HEK293 (cell line): Measurements from ENCODE around the gene SCAMP3.

Experiments used
- CTCF ChIA-PET: fragments of 350-600 bp; formaldehyde crosslinking; extraction: SDS; loops from one replicate; lab custom pipeline; 2021; ENCODE audit warnings: antibody characterized with exemption; lab: Yijun Ruan, JAX
- POLR2A ChIA-PET: fragments of 300-600 bp; formaldehyde crosslinking; extraction: SDS; loops from one replicate; lab custom pipeline; 2020; ENCODE audit warnings: antibody characterized with exemption, inconsistent platforms; lab: Yijun Ruan, JAX
- H3K27ac ChIP-seq: fragments of 200-500 bp; sonication (Bioruptor generic); 2 replicates; pipeline ENCODE4 v1.5.1; 2014; ENCODE audit warnings: low read depth, low read length, control low read depth, inconsistent platforms; ENCODE audit errors: extremely low read depth
- H3K36me3 ChIP-seq, 2 experiments: fragments of 200-500 bp in 1 of 2; sonication (Bioruptor generic) in 1 of 2; 1 replicate in 1 of 2; 2 replicates in 1 of 2; pipeline ENCODE4 v1.5.1; 2014 to 2017; ENCODE audit warnings: inconsistent platforms in 2 of 2, low read length in 2 of 2; ENCODE audit not compliant: control insufficient read depth in 2 of 2, insufficient read depth in 1 of 2
- H3K4me1 ChIP-seq: fragments of 200-500 bp; sonication (Bioruptor generic); 2 replicates; pipeline ENCODE4 v1.5.1; 2014; ENCODE audit warnings: mild to moderate bottlenecking, low read length, inconsistent platforms; ENCODE audit not compliant: control insufficient read depth, insufficient read depth
- H3K4me3 ChIP-seq: 2 replicates; pipeline ENCODE4 v1.5.1; 2011; ENCODE audit warnings: low read depth, mild to moderate bottlenecking, control low read depth, low read length, moderate library complexity
- H3K9me3 ChIP-seq: fragments of 200-500 bp; sonication (Bioruptor generic); 2 replicates; pipeline ENCODE4 v1.5.1; 2014; ENCODE audit warnings: low read depth, low read length, inconsistent platforms; ENCODE audit not compliant: control insufficient read depth, insufficient read depth
- BCL11A ChIP-seq: fragments of 450-650 bp; formaldehyde crosslinking; IDR thresholded peaks from 2 replicates; pipeline ENCODE4 v1.5.1; 2016; ENCODE audit warnings: low read depth, missing biosample characterization, missing genetic modification characterization
- GFI1B ChIP-seq: fragments of 450-650 bp; formaldehyde crosslinking; IDR thresholded peaks from 2 replicates; pipeline ENCODE4 v1.5.1; 2016; ENCODE audit warnings: missing biosample characterization, missing genetic modification characterization
- HOXC10 ChIP-seq: sonication (generic); formaldehyde crosslinking; IDR thresholded peaks from 2 replicates; pipeline ENCODE4 v1.8.1; 2023; ENCODE audit warnings: mild to moderate bottlenecking, missing genetic modification reagents
- HOXD13 ChIP-seq: sonication (generic); formaldehyde crosslinking; IDR thresholded peaks from 2 replicates; pipeline ENCODE4 v1.8.0; 2022; ENCODE audit warnings: missing genetic modification reagents, borderline replicate concordance
- KLF1 ChIP-seq: fragments of 450-650 bp; formaldehyde crosslinking; IDR thresholded peaks from 2 replicates; pipeline ENCODE4 v1.5.1; 2016; ENCODE audit warnings: missing biosample characterization, missing genetic modification characterization
- YY2 ChIP-seq: fragments of 450-650 bp; formaldehyde crosslinking; IDR thresholded peaks from 2 replicates; pipeline ENCODE4 v1.5.1; 2016; ENCODE audit warnings: missing biosample characterization, missing genetic modification characterization
- ZBTB17 ChIP-seq: fragments of 450-650 bp; formaldehyde crosslinking; IDR thresholded peaks from 2 replicates; pipeline ENCODE4 v1.5.1; 2016; ENCODE audit warnings: missing biosample characterization, missing genetic modification characterization
- ZNF146 ChIP-seq: fragments of 450-650 bp; formaldehyde crosslinking; IDR thresholded peaks from 2 replicates; pipeline ENCODE4 v1.5.1; 2016; ENCODE audit warnings: missing biosample characterization, missing genetic modification characterization
- ZNF157 ChIP-seq: fragments of 450-650 bp; formaldehyde crosslinking; IDR thresholded peaks from 2 replicates; pipeline ENCODE4 v1.5.1; 2016; ENCODE audit warnings: missing biosample characterization, missing genetic modification characterization
- ZNF221 ChIP-seq: fragments of 450-650 bp; formaldehyde crosslinking; IDR thresholded peaks from 2 replicates; pipeline ENCODE4 v1.5.1; 2017; ENCODE audit warnings: missing biosample characterization, missing genetic modification characterization, borderline replicate concordance
- ZNF248 ChIP-seq: fragments of 450-650 bp; formaldehyde crosslinking; IDR thresholded peaks from 2 replicates; pipeline ENCODE4 v1.5.1; 2017; ENCODE audit warnings: missing biosample characterization, missing genetic modification characterization
- ZNF335 ChIP-seq: fragments of 450-650 bp; formaldehyde crosslinking; conservative IDR thresholded peaks from 2 replicates; pipeline ENCODE4 v1.5.1; 2016; ENCODE audit warnings: missing biosample characterization, missing genetic modification characterization
- ZNF544 ChIP-seq: fragments of 450-650 bp; formaldehyde crosslinking; IDR thresholded peaks from 2 replicates; pipeline ENCODE4 v1.5.0; 2017; ENCODE audit warnings: missing biosample characterization, missing genetic modification characterization
- ZNF560 ChIP-seq: fragments of 450-650 bp; formaldehyde crosslinking; IDR thresholded peaks from 2 replicates; pipeline ENCODE4 v1.5.1; 2017; ENCODE audit warnings: missing biosample characterization, missing genetic modification characterization, borderline replicate concordance
- ZNF561 ChIP-seq: fragments of 450-650 bp; IDR thresholded peaks from 2 replicates; pipeline ENCODE4 v1.5.1; 2018; ENCODE audit warnings: missing biosample characterization, missing genetic modification characterization, borderline replicate concordance
- ZNF621 ChIP-seq: fragments of 450-650 bp; formaldehyde crosslinking; IDR thresholded peaks from 2 replicates; pipeline ENCODE4 v1.5.1; 2017; ENCODE audit warnings: missing biosample characterization, missing genetic modification characterization
- ZNF660 ChIP-seq: fragments of 450-650 bp; IDR thresholded peaks from 2 replicates; pipeline ENCODE4 v1.5.1; 2018; ENCODE audit warnings: missing biosample characterization, mild to moderate bottlenecking, missing genetic modification characterization
- ZNF664 ChIP-seq: fragments of 450-650 bp; formaldehyde crosslinking; IDR thresholded peaks from 2 replicates; pipeline ENCODE4 v1.5.1; 2016; ENCODE audit warnings: missing biosample characterization, missing genetic modification characterization
- ZNF768 ChIP-seq: fragments of 450-650 bp; formaldehyde crosslinking; IDR thresholded peaks from 2 replicates; pipeline ENCODE4 v1.5.1; 2018; ENCODE audit warnings: missing biosample characterization, mild to moderate bottlenecking, missing genetic modification characterization
- ZSCAN16 ChIP-seq: fragments of 450-650 bp; formaldehyde crosslinking; IDR thresholded peaks from 2 replicates; pipeline ENCODE4 v1.5.1; 2016; ENCODE audit warnings: missing biosample characterization, missing genetic modification characterization
- TF ChIP-seq, protein P1 (sequence below): fragments of 450-650 bp; formaldehyde crosslinking; IDR thresholded peaks from 2 replicates; pipeline ENCODE4 v1.5.1; 2016; ENCODE audit warnings: missing biosample characterization, missing genetic modification characterization
- TF ChIP-seq, protein P2 (sequence below): fragments of 450-650 bp; formaldehyde crosslinking; optimal IDR thresholded peaks from 2 replicates; pipeline ENCODE3; 2016; ENCODE audit warnings: missing biosample characterization, mild to moderate bottlenecking, missing genetic modification characterization
- TF ChIP-seq, protein P3 (sequence below): fragments of 450-650 bp; formaldehyde crosslinking; conservative IDR thresholded peaks from 2 replicates; pipeline ENCODE4 v1.5.1; 2016; ENCODE audit warnings: low read depth, missing biosample characterization, missing genetic modification characterization

Gene SCAMP3

DNA sequence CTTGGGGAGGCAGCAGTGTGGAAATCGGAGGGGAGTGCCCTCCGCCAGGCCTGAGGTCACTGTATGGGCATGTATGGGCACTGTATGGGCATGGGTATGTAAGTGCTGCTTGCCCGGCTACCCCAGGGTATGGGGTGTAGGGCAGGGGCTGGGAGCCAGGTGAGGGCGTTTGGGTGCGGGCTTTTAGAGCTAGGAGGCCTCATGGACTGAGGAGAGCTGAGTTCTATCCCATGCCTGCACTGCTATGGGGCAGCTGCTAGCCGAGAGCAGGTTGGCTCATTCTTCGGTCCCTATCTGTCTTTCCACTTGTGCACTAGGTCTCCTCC, 33.7 kb upstream of the SCAMP3 start (continued):
- TF ChIP-seq ZNF660 (tag by site-specific recombination) (no peak), HOXC10 (CRISPR knock-in tag) (no peak), ZNF561 (no peak), ZNF157 (tag by site-specific recombination) (no peak), ZNF768 (no peak)
- TF ChIP-seq, protein P1, sequence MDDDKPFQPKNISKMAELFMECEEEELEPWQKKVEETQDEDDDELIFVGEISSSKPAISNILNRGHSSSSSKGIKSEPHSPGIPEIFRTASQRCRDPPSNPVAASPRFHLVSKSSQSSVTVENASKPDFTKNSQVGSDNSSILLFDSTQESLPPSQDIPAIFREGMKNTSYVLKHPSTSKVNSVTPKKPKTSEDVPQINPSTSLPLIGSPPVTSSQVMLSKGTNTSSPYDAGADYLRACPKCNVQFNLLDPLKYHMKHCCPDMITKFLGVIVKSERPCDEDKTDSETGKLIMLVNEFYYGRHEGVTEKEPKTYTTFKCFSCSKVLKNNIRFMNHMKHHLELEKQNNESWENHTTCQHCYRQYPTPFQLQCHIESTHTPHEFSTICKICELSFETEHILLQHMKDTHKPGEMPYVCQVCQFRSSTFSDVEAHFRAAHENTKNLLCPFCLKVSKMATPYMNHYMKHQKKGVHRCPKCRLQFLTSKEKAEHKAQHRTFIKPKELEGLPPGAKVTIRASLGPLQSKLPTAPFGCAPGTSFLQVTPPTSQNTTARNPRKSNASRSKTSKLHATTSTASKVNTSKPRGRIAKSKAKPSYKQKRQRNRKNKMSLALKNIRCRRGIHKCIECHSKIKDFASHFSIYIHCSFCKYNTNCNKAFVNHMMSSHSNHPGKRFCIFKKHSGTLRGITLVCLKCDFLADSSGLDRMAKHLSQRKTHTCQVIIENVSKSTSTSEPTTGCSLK (tag by site-specific recombination) = no peak
- TF ChIP-seq, all 188 proteins: peak for 0

DNA sequence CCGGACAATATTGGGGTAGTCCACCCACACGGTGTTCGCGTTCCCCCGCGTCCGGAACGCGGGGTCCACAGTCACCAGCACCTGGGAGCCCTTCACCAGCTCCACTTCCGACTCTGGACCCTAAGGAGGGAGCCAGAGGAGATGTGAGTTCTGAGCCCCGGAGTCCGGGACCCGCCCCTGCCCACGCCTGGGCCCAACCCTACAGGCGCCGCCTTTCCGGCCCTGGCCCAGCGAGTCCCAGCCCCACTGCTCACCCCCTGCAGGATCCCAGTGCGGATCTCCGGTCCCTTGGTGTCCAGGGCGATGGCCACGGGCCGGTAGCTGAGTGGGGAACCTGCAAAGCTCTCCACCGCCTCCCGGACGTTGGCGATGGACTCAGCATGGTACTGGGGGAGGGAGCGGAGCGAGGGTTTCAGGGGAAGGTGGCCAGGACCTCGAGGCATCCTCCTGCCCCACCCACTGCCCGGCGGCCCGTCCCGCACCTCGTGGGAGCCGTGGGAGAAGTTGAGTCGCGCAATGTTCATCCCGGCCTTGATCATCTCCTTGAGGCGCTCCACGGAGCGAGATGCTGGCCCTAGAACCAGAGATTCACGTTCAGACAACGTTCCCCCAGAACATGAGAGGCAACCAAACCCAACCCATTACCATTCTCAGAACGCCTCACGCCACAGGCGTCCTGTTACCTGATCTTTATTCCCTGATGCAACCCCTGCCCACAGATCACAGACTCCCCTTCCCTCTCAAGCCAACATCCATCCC, 33.2 kb upstream of the SCAMP3 start:
- no peak overlapping the region for H3K4me3 ChIP-seq
- H3K36me3 ChIP-seq = no peaks in the 10 kb centered on the region
- POLR2A ChIA-PET = interaction anchor here (0.6 kb wide), 1 partner anchor 29 kb away, joined by 3 read pairs; no protein-coding TSS in a partner anchor
- TF ChIP-seq KLF1 = peak; percentile 34; the same call in 1 of the 2 replicates
- TF ChIP-seq, protein P2, sequence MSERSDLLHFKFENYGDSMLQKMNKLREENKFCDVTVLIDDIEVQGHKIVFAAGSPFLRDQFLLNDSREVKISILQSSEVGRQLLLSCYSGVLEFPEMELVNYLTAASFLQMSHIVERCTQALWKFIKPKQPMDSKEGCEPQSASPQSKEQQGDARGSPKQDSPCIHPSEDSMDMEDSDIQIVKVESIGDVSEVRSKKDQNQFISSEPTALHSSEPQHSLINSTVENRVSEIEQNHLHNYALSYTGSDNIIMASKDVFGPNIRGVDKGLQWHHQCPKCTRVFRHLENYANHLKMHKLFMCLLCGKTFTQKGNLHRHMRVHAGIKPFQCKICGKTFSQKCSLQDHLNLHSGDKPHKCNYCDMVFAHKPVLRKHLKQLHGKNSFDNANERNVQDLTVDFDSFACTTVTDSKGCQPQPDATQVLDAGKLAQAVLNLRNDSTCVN (tag by site-specific recombination) = no peak
- TF ChIP-seq, protein P3, sequence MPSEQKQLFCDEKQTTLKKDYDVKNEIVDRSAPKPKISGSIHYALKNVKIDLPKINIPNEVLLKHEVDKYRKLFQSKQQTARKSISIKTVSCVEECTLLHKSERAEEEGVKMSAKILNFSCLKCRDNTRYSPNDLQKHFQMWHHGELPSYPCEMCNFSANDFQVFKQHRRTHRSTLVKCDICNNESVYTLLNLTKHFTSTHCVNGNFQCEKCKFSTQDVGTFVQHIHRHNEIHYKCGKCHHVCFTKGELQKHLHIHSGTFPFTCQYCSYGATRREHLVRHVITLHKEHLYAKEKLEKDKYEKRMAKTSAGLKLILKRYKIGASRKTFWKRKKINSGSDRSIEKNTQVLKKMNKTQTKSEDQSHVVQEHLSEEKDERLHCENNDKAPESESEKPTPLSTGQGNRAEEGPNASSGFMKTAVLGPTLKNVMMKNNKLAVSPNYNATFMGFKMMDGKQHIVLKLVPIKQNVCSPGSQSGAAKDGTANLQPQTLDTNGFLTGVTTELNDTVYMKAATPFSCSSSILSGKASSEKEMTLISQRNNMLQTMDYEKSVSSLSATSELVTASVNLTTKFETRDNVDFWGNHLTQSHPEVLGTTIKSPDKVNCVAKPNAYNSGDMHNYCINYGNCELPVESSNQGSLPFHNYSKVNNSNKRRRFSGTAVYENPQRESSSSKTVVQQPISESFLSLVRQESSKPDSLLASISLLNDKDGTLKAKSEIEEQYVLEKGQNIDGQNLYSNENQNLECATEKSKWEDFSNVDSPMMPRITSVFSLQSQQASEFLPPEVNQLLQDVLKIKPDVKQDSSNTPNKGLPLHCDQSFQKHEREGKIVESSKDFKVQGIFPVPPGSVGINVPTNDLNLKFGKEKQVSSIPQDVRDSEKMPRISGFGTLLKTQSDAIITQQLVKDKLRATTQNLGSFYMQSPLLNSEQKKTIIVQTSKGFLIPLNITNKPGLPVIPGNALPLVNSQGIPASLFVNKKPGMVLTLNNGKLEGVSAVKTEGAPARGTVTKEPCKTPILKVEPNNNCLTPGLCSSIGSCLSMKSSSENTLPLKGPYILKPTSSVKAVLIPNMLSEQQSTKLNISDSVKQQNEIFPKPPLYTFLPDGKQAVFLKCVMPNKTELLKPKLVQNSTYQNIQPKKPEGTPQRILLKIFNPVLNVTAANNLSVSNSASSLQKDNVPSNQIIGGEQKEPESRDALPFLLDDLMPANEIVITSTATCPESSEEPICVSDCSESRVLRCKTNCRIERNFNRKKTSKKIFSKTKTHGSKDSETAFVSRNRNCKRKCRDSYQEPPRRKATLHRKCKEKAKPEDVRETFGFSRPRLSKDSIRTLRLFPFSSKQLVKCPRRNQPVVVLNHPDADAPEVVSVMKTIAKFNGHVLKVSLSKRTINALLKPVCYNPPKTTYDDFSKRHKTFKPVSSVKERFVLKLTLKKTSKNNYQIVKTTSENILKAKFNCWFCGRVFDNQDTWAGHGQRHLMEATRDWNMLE (tag by site-specific recombination) = no peak
- TF ChIP-seq ZNF621 (tag by site-specific recombination) = no peak
- CTCF ChIA-PET = no interaction called here
- no peaks in the 10 kb centered on the region for H3K4me1 ChIP-seq
- H3K27ac ChIP-seq = no peak overlapping the region
- H3K9me3 ChIP-seq = no peaks in the 10 kb centered on the region

DNA sequence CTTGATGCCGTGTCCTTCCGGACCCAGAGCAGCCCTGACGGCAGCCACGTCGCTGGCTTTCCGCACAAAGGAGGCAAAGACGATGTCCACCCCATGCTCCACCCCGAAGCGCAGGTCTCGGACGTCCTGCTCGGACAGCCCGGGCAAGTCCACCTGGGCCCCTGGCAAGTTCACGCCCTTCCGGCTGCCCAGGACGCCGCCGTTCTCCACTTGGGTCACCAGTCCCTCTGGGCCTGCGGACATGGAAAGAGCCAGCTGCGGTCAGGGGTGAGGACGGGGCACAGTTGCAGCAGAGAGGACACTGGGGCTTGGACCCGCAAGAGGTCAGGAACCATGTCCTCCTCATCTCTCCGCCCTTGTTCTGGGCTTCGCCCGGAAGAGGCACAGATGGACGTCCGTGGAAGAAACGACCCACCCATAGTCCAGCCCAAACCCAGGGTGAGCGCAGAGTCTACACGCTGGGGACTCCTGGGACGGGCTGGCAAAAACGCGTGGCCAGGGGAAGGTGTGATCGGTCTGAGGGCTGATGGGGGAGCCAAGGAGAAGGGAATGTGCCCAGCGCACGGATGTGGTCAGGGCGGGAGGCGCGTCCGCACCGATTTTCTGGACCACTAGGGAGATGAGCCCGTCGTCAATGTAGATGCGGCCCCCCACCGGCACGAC, 32.5 kb upstream of the SCAMP3 start:
- CTCF ChIA-PET = no interaction called here
- no peak for TF ChIP-seq ZNF544
- no peak for TF ChIP-seq ZSCAN16
- no peak for TF ChIP-seq YY2 (tag by site-specific recombination)
- no peak for TF ChIP-seq ZNF335 (tag by site-specific recombination)
- TF ChIP-seq ZNF560 (tag by site-specific recombination) = no peak
- TF ChIP-seq BCL11A (tag by site-specific recombination) = no peak
- TF ChIP-seq ZNF664 = no peak
- TF ChIP-seq, protein P1 (tag by site-specific recombination) = no peak
- TF ChIP-seq ZNF221 (tag by site-specific recombination) = no peak
- no peak for TF ChIP-seq HOXD13 (CRISPR knock-in tag)
- no peak for TF ChIP-seq GFI1B (tag by site-specific recombination)
- TF ChIP-seq ZNF146 (tag by site-specific recombination) = no peak
- no peak for TF ChIP-seq ZNF248 (tag by site-specific recombination)
- no peak for TF ChIP-seq ZBTB17 (tag by site-specific recombination)

More for the DNA sequence above, 32.5 kb upstream of the SCAMP3 start:
- Histone ChIP-seq H3K27ac (no peak overlapping the region), H3K9me3 (no peaks in the 10 kb centered on the region), H3K36me3 (no peaks in the 10 kb centered on the region), H3K4me1 (no peaks in the 10 kb centered on the region), H3K4me3 (no peak overlapping the region)
- POLR2A ChIA-PET = no interaction called here
